Gastroesophageal sphincter (tissue), 3 donors: Measurements from ENCODE around the gene IZUMO1.
"Not testable (repeated sequence)": the region's sequence is repeated elsewhere in the genome, so short reads cannot be mapped to it uniquely, and the experiment has no call there.

ENCODE experiments used
- POLR2AphosphoS5 ChIP-seq: sonication (generic); formaldehyde crosslinking; IDR thresholded peaks from one replicate; pipeline ENCODE4 v1.6.1; 2017; ENCODE audit warnings: antibody characterized with exemption
- TF ChIP-seq, protein P1 (sequence below), 4 experiments: fragments of 200-600 bp in 2 of 4; fragments of 450-650 bp in 2 of 4; sonication (generic) in 1 of 4; IDR thresholded peaks; one replicate each; pipeline ENCODE4 v1.5.1; 2017 to 2019; ENCODE audit warnings: antibody characterized with exemption in 4 of 4, mild to moderate bottlenecking in 2 of 4, moderate library complexity in 2 of 4

DNA sequence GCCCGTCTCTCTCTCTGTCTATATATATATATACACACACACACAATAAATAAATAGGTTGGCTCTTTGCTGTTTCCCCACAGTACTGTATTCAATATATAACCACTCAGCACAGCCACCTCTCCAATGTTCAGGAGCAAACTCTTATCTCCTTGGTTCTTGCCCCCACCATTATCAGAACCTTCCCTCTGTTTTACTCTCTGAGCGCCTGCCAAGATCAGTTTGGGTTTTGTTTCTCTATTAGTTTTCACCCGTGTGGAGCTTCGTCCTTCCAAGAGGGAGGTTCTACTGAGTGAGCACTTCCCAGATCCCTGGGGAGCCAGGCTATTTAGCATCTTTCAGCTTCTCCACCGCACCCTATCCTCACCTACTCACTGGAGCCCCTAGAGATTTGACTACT, 19.1 kb upstream of the IZUMO1 start:
- not testable (repeated sequence) for TF ChIP-seq POLR2AphosphoS5
- TF ChIP-seq, protein P1, sequence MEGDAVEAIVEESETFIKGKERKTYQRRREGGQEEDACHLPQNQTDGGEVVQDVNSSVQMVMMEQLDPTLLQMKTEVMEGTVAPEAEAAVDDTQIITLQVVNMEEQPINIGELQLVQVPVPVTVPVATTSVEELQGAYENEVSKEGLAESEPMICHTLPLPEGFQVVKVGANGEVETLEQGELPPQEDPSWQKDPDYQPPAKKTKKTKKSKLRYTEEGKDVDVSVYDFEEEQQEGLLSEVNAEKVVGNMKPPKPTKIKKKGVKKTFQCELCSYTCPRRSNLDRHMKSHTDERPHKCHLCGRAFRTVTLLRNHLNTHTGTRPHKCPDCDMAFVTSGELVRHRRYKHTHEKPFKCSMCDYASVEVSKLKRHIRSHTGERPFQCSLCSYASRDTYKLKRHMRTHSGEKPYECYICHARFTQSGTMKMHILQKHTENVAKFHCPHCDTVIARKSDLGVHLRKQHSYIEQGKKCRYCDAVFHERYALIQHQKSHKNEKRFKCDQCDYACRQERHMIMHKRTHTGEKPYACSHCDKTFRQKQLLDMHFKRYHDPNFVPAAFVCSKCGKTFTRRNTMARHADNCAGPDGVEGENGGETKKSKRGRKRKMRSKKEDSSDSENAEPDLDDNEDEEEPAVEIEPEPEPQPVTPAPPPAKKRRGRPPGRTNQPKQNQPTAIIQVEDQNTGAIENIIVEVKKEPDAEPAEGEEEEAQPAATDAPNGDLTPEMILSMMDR (IDR thresholded peaks at IDR 0.05) = not testable (repeated sequence)
